Superior temporal gyrus (tissue), 1 donor: ENCODE data around the gene S1PR4.
A peak's percentile ranks its signal among the peaks of the same experiment; 100 is the strongest.
"Not testable (repeated sequence)": the region's sequence is repeated elsewhere in the genome, so short reads cannot be mapped to it uniquely, and the experiment has no call there.

Source experiments
- DNase-seq: peaks from one replicate; pipeline ENCODE4 v3.0.0-alpha.2; 2016; ENCODE audit errors: extremely low spot score

Gene S1PR4

GRCh38 chr19:3213159-3213558, 34.6 kb downstream of the S1PR4 start:
- no peak for DNase-seq

- DNase-seq: no peak
These were observed 38.3 kb downstream of the S1PR4 start for GRCh38 chr19:3216874-3217273.

DNA sequence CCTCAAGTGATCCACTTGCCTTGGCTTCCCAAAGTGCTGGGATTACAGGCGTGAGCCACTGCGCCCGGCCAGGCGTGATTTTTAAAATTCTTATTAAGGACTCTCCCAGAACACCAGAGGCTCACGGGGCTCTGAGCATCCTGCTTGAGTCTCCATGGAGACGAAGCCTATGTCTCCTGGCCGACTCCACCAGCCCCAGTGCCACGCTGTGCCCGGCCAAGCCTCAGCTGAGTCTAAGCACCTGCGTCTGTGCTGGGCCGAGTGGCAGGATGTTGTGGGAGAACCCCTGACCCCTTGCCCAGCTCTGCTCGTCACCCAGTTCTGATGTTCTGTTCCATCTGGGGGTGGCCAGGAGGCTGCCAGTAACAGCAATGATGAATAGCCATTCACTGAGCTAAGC, 42.0 kb downstream of the S1PR4 start:
- DNase-seq: no peak

DNA sequence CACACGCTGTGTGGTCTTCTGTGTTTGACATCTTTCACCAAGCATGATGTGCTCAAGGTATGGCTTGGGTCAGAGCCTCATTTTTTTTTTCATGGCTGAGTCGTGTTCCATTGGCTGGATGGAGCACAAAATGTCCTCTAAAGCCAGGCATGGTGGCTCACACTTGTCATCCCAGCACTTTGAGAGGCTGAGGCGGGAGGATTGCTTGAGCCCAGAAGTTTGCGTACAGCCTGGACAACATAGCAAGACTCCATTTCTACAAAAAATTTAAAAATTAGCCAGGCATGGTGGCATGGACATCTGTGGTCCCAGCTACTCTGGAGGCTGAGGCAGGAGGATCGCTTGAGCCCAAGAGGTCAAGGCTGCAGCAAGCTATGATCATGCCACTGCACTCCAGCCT, 43.0 kb downstream of the S1PR4 start:
- DNase-seq: not testable (repeated sequence)

GRCh38 chr19:3222709-3223108, 44.1 kb downstream of the S1PR4 start:
- no peak for DNase-seq

- peak; percentile 31 for DNase-seq
These were observed 46.0 kb downstream of the S1PR4 start, which contains the start of gene CELF5 for GRCh38 chr19:3224346-3225168. Gene CELF5, plus strand, starts transcription at chr19:3224661. Its CDS starts 79 bp downstream, at chr19:3224740.

DNA sequence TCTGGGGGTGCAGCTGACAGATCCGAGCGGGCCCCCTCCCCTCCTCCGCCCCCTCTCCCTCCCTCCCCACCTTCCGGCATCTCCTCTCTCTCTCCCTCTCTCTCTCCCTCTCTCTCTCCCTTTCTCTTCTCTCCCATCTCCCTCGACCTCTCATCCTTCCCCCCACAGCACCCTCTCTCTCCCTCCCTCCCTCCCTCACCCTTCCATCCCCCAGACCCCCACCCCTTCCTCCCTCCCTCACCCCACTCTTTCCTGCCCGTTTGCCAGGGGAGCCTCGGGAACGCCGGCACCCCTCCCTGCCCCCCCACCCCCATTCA, 46.6 kb downstream of the S1PR4 start:
- no peak for DNase-seq

DNA sequence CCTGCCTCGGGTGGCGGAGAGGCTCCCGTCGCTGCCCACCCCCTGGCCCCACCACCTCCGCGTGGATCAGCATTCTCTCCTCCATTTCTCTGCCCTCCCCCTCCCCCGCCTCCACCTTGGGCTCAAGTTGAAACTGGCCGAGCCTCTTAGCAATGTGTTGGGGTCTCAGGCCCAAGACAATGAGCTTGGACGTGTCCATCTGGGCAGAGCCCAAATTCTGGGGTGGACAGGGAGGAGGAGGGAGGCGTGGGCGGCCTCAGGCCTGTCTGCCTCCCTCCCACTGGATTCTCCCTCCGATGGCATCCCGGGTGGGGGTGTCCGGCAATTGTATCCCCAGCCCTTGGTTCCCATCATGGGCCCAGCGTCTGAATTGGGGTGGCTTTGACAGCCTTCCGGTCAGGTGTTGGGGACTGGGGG, 47.1 kb downstream of the S1PR4 start:
- no peak for DNase-seq

DNA sequence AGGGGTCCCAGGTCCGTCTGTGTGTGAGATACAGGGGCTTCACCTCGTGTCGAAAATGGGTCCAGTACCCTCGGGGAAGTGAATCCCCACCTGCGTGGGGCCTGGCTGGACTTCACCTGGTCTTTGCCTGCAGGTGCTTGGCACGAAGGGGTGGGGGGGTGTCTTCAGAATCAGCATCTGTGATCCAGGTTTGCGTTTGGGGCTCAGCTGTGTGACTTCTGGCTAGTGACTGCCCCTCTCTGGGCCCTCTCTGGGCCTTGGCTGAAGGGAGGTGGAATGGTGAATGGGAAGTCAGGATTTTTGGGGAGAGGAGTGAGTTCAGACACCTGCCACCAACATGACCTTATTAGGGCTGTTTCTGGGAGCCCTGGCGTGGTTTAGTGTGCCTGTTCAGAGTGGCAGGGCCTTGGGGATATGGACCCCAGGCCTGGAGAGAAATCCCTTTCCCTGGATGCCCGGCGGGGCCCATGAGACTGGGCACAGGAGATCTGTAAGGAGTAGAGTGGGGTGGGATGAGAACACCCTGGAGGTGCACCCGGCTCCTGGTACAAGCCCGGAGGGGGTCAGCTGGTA, 48.6 kb downstream of the S1PR4 start:
- peak; percentile 9 for DNase-seq

DNA sequence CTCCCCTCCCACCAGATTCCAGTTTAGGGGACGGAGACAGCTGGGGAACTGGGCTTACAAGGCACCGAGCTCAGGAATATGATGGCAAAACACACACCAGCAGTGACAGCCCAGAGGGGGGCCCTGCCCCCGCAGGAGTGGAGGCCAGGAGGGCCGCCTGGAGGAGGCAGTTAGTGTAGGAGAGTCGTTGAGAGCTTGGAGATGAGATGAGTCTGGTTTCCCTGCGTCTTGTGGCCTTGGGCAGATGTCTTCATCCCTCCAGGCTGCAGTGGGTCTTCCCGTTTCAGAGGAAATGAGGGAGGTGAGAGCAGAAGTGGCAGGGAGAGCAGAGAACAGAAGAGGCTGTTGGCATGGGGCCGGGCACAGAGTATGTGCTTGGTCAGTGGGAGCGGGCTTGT, 50.8 kb downstream of the S1PR4 start:
- DNase-seq: no peak
